Measurements from ENCODE around the gene TBXA2R.
"Not testable (repeated sequence)": the region's sequence is repeated elsewhere in the genome, so short reads cannot be mapped to it uniquely, and the experiment has no call there.

The TBXA2R gene

GRCh38 chr19:3638208-3639193, 31.8 kb upstream of the TBXA2R start:
- no peak for DNase-seq

DNA sequence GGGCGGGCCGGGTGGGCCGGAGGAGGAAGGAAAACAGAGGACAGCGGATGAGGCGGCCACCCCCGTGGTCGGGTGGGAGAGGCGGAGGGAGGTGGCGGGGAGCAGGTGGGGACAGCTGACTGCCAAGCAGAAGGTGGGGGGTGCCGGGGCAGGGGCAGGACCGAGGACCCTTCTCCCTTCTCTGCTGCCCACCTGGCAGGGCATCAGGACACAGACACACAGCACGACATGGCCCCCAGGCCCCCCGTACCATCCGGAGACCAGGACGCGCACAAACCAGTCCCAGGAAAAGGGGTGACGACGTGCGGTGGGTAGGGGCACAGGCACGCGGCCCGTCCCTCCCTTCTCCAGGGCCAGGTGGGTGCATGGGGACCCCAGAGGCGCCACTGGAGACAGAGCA, 30.9 kb upstream of the TBXA2R start:
- no peak for DNase-seq

GRCh38 chr19:3636962-3637361, 30.3 kb upstream of the TBXA2R start:
- no peak for DNase-seq

GRCh38 chr19:3636506-3636905, 29.8 kb upstream of the TBXA2R start:
- DNase-seq, result no peak

DNA sequence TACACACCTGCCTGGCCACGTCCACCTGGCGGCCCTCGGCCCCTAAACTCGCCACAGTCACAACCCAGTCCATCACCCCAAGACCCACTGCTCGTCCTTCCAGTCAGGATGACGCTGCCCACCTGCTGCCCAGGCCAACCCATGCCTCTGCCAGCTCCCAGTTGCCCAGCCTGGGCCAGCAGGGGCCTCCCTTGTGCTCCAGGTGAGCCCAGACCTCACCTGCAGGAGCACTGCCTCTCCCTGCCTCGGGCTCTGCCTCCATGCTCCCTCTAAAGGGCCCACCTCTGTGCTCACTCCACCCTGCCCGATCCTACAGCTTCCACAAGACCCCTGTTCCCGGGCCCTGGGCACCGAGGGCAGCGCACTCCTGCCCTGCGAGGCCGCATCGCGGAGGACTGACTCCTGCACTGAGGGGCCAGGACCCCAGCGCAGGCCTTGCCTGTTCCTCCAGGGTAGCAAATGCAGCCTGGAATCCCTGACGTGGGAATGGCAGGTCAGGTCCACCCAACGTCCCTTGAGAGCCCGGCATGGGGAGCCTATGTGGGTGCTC, 27.9 kb upstream of the TBXA2R start:
- DNase-seq, result no peak

GRCh38 chr19:3633559-3633988, 26.9 kb upstream of the TBXA2R start:
- no peak for DNase-seq

DNA sequence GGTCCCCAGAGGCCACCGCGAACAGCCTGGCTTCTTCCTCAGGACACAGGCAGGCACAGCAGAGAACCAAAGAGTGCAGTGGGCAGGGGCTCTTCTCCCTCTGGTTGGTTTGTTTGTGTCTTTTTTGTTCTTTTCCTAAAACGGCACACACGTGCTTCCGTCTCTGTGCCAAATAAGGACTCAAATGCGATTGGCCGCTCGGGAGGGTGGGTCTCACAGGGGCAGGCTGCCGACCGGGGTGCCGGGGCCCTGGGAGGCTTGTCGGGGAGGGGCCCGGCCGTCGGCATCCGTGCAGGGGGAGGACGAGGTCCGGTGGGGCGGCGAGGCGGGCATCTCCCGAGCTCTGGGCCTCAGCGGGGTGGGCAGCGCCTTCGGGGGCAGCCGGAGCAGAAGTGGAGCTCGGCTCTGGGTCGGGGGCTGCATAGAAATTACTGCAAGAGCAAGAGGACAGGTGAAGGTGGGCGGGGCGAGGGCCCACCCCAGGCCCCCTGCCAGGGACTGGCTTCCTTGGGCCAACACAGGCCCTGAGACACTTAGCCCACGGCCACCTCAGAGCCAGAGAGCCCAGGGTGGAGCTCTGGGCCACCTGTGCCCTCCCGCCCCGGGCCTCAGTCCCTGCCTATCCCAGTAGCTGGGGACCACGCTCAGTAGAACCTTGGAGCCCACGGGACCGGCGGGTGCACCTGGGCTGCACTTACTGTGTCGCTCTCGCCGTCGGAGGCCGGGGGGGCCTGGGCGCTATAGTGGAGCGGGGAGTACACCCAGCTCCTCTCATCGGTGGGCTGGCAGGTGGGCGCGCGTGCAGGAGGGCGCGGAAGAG, 26.3 kb upstream of the TBXA2R start:
- no peak for DNase-seq

DNA sequence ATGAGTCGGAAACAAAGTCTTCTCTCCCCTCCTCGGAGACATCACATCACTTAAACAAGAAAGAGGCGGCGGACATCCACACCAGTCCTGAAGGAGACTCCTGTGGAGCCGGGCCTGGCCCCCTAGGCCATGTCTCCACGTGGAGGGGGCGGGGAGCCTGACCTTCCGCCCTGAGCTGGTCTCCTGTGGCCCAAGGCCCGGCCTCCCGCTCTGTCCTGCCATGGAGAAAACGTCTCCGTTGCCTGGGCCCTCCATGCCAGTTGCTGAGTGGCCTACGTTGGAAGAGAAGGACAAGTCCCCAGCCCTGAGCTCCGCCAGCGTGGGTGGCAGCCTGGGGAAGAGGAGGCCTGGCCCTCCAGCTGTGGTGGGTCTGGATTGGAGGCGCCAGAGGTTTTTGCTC, 25.4 kb upstream of the TBXA2R start:
- DNase-seq, result no peak

GRCh38 chr19:3631053-3631861, 24.6 kb upstream of the TBXA2R start:
- DNase-seq, result no peak

DNA sequence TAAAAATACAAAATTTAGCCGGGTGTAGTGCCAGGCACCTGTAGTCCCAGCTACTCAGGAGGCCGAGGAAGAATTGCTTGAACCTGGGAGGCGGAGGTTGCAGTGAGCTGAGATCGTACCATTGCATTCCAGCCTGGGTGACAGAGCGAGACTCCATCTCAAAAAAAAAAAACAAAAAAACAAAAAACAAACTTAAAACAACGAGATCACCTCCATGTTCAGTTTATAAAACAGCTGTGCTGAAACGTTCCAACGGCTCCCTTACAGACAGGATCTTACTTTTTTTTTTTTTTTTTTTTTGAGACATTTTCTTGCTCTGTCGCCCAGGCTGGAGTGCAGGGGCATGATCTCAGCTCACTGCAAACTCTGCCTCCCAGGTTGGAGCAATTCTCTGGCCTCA, 22.1 kb upstream of the TBXA2R start:
- not testable (repeated sequence) for DNase-seq

DNA sequence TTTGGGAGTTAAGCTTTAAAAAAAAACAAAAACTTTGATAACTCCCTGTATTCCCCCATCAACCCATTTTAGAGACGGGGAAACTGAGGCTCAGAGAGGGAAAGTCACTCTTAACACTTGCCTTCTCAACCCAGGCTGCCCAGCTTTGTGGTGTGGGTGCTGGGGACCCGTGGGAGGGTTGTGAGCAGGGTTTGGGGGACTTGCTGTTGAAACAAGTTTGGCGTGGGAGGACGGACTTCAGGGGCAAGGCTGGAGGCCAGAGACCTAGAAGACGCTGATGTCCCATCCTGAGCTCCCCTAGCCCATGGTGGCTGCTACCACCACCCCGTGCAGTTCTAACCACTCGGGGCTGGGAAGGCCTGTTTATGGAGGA, 20.7 kb upstream of the TBXA2R start:
- DNase-seq, result no peak

DNA sequence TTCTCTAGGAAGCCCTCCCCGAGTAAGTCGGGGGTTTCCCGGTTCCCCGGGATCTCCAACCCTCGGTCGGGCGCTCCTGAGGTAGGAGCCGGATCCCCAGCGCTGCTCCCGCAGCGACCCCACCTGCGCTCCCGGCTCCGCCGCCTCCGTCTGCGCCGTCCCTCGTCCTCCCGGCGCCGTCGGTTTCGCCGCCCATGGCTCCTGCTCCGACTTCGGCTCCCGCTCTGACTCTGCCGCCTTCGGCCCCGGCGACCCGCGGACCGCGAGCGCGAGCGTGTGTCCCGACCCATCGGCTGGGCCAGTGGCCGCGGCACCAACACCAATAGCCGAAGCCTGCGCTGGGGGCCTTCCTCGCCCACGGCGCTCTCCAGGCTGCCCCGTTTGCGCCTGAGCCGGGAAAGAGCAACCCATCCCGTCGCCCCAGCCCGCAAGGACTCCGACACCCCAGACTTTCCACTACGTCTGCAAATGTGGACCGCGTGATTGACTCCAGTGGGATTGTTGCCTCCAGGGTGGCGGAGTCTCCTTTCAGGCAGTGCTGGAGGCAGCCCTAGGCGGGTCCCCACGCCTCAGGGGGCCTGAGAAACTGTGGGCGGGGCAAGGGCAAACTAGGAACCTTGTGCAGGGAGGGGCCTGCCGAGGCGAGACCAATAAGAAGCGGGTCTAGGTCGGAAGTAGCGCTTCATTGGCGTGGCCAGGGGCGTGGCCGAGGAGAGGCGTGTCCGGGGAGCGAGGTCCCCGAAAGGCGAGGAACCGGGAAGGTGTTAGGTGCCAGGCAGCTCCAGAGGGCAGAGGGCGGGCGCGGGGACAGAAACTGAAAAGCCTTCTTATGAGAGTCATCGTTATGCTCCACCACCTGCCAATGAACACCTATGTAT, 20.0 kb upstream of the TBXA2R start, which contains the start of gene CACTIN:
Gene CACTIN (minus strand): TSS at position 318 of the 878 bp plus-strand sequence. CDS start 28 bp downstream, at position 290.
- peak; percentile 96 for DNase-seq

- DNase-seq, result no peak
Observed at GRCh38 chr19:3625996-3626472, 19.4 kb upstream of the TBXA2R start.

GRCh38 chr19:3623716-3624115, 17.0 kb upstream of the TBXA2R start:
- no peak for DNase-seq

DNA sequence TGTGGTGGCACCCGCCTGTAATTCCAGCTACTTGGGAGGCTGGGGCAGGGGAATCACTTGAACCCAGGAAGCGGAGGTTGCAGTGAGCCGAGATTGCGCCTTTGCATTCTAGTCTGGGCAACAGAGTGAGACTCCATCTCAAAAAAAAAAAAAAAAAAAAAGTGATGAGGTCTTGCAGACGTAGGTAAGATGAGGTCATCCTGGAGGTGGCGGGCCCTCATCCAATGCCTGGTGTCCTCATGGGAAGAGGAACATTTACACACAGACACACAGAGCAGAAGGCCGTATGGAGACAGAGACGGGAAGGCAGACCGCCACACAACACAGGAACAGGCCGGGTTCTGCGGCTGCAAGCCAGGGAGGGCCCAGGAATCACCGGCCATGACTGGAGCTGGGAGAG, 15.5 kb upstream of the TBXA2R start:
- no peak for DNase-seq

GRCh38 chr19:3621689-3622088, 15.0 kb upstream of the TBXA2R start:
- DNase-seq, result no peak

DNA sequence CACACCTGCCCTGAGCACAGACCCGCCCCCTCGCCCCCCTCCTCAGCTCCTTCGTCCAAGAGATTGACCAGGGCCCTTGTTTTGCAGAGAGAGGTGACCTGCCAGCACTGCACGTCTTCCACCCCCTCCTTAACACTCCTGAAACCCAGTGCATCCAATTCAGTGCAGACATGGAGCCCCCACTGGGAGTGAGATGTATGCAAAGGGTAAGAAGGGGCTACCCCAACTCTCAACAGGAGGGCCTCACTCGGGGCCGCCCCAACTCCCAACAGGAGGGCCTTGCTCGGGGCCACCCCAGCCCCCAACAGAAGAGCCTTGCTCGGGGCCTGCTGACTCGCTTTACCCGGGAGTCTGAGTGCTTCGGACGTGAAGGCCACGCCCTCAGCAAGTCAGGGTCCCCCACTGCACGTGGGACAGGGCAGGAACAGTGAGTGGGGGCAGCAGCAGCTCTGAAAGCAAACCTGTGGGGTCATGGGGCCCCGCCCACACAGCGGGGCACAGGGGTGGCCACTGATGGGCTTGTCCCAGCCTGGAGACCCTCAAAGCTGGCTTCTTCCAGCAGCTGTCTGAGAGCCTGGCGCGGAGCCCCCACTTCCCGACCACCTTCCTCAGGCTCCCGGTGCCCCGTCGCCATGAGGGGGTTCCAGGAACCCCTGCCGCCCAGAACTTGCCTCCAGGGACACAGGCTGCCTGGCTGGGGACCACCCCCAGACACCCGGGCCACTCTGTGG, 14.3 kb upstream of the TBXA2R start:
- DNase-seq, result no peak

DNA sequence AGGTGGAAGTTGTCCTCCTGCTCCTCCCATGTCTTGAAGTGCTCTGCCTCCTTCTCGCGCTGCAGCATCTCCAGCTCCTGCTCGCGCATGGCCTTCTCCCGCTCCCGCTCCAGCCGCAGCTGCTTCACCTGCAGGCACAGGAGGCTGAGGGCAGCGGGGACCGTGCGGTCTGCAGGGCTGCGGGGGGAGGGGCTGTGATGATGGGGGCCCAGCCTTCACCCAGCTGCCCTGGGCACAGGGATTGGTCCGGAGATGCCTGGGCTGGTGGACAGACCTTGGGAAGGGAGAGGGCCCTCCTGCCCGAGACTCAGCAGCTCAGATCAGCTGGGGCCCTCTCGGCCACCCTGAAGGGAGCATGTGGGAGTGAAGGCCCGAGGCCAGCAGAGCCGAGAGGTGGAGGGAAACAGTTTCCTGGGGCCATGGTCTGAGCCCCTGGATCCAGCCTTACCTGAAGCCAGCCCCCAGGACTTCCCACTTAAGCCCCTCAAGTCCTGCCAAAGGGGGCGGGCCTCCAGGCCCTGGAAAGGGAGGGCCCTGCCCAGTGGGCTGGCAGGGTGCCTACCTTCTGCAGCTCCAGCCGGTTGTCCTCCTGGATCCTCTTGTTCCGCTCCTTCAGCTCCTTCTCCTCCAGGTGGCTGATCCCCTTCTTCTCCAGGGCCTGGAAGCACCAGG, 13.6 kb upstream of the TBXA2R start:
- no peak for DNase-seq

DNA sequence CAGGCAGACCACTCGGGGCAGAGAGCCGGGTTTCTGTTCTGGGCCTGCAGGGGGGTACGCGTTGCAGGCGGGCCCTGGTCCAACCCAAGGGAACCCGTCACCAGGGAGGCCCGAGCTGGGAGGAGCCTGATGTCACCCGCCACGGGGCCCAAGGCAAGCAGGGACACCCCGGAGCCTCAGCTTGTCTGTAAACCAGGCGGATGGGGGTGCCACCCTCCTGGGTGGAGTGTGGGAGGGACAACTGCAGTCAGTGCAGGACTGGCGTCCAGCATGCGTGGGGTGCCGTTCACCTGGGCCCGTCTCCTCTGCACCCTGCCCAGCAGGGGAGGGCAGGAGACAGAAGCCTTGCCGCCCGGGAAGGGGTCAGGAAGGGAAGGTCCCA, 12.9 kb upstream of the TBXA2R start:
- no peak for DNase-seq
